HCT116 (cell line): ENCODE results near the gene C10orf62. TPM values are rescaled to one million over a fixed set of nuclear protein-coding genes. Genes with fewer than 3 reads are reported as not detected.

Source experiments
- ATAC-seq: fragments of 200-7000 bp; cut with Tn5 transposase; 2 replicates; pipeline ENCODE4 v1.9.1; 2020; ENCODE audit warnings: mild to moderate bottlenecking, moderate library complexity
- BruUV-seq: library from RNA; stranded (reverse); fragments of 400-500 nt; replicated peaks from 2 replicates; lab custom pipeline; 2021; lab: Mats Ljungman, UMichigan
- CTCF ChIA-PET: fragments of 300-600 bp; sonication (Branson Sonifier 250); formaldehyde crosslinking; loops from one replicate; lab custom pipeline; 2021; ENCODE audit warnings: antibody characterized with exemption; lab: Charles Lee
- POLR2A ChIA-PET: fragments of 300-600, 350-600 bp; sonication (Branson Sonifier 250); formaldehyde crosslinking; loops from one replicate; lab custom pipeline; 2021; ENCODE audit warnings: antibody characterized with exemption; lab: Charles Lee
- RAD21 ChIA-PET, 2 experiments: fragments of 300-600 bp; sonication (Branson Sonifier 250); formaldehyde crosslinking; loops; one replicate each; lab custom pipeline; 2023; ENCODE audit warnings: low total read pairs in 2 of 2; ENCODE audit not compliant: uncharacterized antibody in 2 of 2, unreplicated experiment in 2 of 2, low non-redundant PET in 1 of 2; lab: Charles Lee
- DNase-seq: peaks from one replicate; pipeline ENCODE4 v3.0.0-alpha.2; 2010; ENCODE audit warnings: low read depth, low spot score
- H2AFZ ChIP-seq: fragments of 200-600 bp; shearing (Covaris generic), sonication (generic); 2 replicates; pipeline ENCODE4 v1.6.1; 2017; ENCODE audit warnings: low read depth, mixed run types, mixed read lengths, antibody characterized with exemption, low read length; ENCODE audit not compliant: poor library complexity, severe bottlenecking
- H3K27ac ChIP-seq: 2 replicates; pipeline ENCODE4 v1.5.1; 2012; ENCODE audit warnings: low read depth, low read length
- H3K27me3 ChIP-seq: fragments of 200-600 bp; sonication (generic); 2 replicates; pipeline ENCODE4 v1.6.1; 2016; ENCODE audit warnings: mixed run types, low read length, mixed read lengths; ENCODE audit not compliant: insufficient read depth
- H3K36me3 ChIP-seq, 2 experiments: fragments of 200-500 bp in 1 of 2; fragments of 200-600 bp in 1 of 2; sonication (Bioruptor generic) in 1 of 2; sonication (generic) in 1 of 2; 2 replicates each; pipeline versions ENCODE4 v1.5.1 to v1.6.1; 2014 to 2016; ENCODE audit warnings: low read length in 2 of 2, inconsistent platforms in 1 of 2, mixed read lengths in 1 of 2, mixed run types in 1 of 2; ENCODE audit not compliant: insufficient read depth in 2 of 2, control insufficient read depth in 1 of 2
- H3K4me1 ChIP-seq, 2 experiments: fragments of 200-600 bp in 1 of 2; sonication (generic) in 1 of 2; 2 replicates each; pipeline versions ENCODE4 v1.5.1 to v1.6.1; 2012 to 2017; ENCODE audit warnings: low read length in 2 of 2, inconsistent platforms in 1 of 2, mild to moderate bottlenecking in 1 of 2, mixed read lengths in 1 of 2, mixed run types in 1 of 2, moderate library complexity in 1 of 2; ENCODE audit not compliant: insufficient read depth in 2 of 2, control insufficient read depth in 1 of 2
- H3K4me2 ChIP-seq: fragments of 200-600 bp; sonication (generic); 2 replicates; pipeline ENCODE4 v1.6.1; 2017; ENCODE audit warnings: mixed run types, low read length, mixed read lengths
- H3K4me3 ChIP-seq, 2 experiments: fragments of 200-600 bp in 1 of 2; sonication (generic) in 1 of 2; replicated peaks in 1 of 2; 2 replicates each; pipeline ENCODE4 v1.5.1; 2011 to 2016; ENCODE audit warnings: low read length in 2 of 2, control low read depth in 1 of 2, low read depth in 1 of 2, mild to moderate bottlenecking in 1 of 2, mixed read lengths in 1 of 2, mixed run types in 1 of 2
- H3K79me2 ChIP-seq: fragments of 200-600 bp; sonication (generic); 2 replicates; pipeline ENCODE4 v1.6.1; 2017; ENCODE audit warnings: mild to moderate bottlenecking, mixed run types, low read length, moderate library complexity, mixed read lengths; ENCODE audit not compliant: insufficient read depth
- H3K9ac ChIP-seq: fragments of 200-600 bp; sonication (generic); 2 replicates; pipeline ENCODE4 v1.6.1; 2016; ENCODE audit warnings: low read length, mixed read lengths
- H3K9me2 ChIP-seq: fragments of 200-600 bp; sonication (generic), shearing (Covaris generic); 2 replicates; pipeline ENCODE4 v1.6.1; 2017; ENCODE audit warnings: mixed run types, mild to moderate bottlenecking, moderate library complexity; ENCODE audit not compliant: insufficient read depth
- H3K9me3 ChIP-seq, 2 experiments: fragments of 200-500 bp in 1 of 2; fragments of 200-600 bp in 1 of 2; sonication (Bioruptor generic) in 1 of 2; sonication (generic) in 1 of 2; 2 replicates each; pipeline ENCODE4 v1.6.1; 2014 to 2017; ENCODE audit warnings: low read length in 2 of 2, mixed read lengths in 2 of 2, inconsistent platforms in 1 of 2, low read depth in 1 of 2, mild to moderate bottlenecking in 1 of 2, mixed run types in 1 of 2, moderate library complexity in 1 of 2; ENCODE audit not compliant: control insufficient read depth in 1 of 2, insufficient read depth in 1 of 2
- H4K20me1 ChIP-seq: fragments of 200-600 bp; sonication (generic), shearing (Covaris generic); 2 replicates; pipeline ENCODE4 v1.6.1; 2017; ENCODE audit warnings: mixed run types, mild to moderate bottlenecking, moderate library complexity; ENCODE audit not compliant: insufficient read depth
- CBX3 ChIP-seq: IDR thresholded peaks from 2 replicates; pipeline ENCODE4 v1.6.1; 2012; ENCODE audit warnings: low read depth
- CEBPB ChIP-seq: IDR thresholded peaks from 2 replicates; pipeline ENCODE4 v1.6.1; 2012; ENCODE audit warnings: low read depth
- EZH2 ChIP-seq: fragments of 200-600 bp; sonication (generic); IDR thresholded peaks from 2 replicates; pipeline ENCODE4 v1.6.1; 2017; ENCODE audit warnings: antibody characterized with exemption, mixed run types
- EZH2phosphoT487 ChIP-seq: fragments of 200-600 bp; IDR thresholded peaks from 2 replicates; pipeline ENCODE4 v1.6.1; 2018; ENCODE audit warnings: antibody characterized with exemption, borderline replicate concordance
- FOSL1 ChIP-seq: IDR thresholded peaks from 2 replicates; pipeline ENCODE4 v1.6.1; 2012; ENCODE audit warnings: low read depth
- JUND ChIP-seq: IDR thresholded peaks from 2 replicates; pipeline ENCODE4 v1.6.1; 2012
- POLR2AphosphoS5 ChIP-seq: IDR thresholded peaks from 2 replicates; pipeline ENCODE4 v1.6.1; 2011; ENCODE audit warnings: mild to moderate bottlenecking, low read depth, low read length, moderate library complexity
- RAD21 ChIP-seq: IDR thresholded peaks from 2 replicates; pipeline ENCODE4 v1.6.1; 2012; ENCODE audit warnings: low read depth, mild to moderate bottlenecking
- SP1 ChIP-seq: IDR thresholded peaks from 2 replicates; pipeline ENCODE4 v1.6.1; 2012; ENCODE audit warnings: low read depth
- TCF7L2 ChIP-seq: IDR thresholded peaks from 2 replicates; pipeline ENCODE4 v1.7.0; 2011; ENCODE audit warnings: borderline replicate concordance, inconsistent platforms; ENCODE audit not compliant: insufficient read depth, insufficient read length; ENCODE audit errors: extremely low read depth
- ZNF274 ChIP-seq: fragments of 200-500 bp; sonication (Bioruptor generic); IDR thresholded peaks from 2 replicates; pipeline ENCODE4 v1.6.1; 2014; ENCODE audit warnings: mild to moderate bottlenecking, low read depth, low read length, inconsistent platforms
- intact Hi-C: fragments of 100-400 bp; cut with micrococcal nuclease; formaldehyde crosslinking; loops from 2 replicates; pipeline ENCODE4 v1.10.0; 2022
- total RNA-seq: library from RNA; stranded (reverse); gene quantifications from one replicate; pipeline ENCODE4 v1.2.1, GENCODE V29; 2021; ENCODE audit not compliant: unreplicated experiment

The C10orf62 gene
- total RNA-seq, 1 experiment from 2014 or later, result 0.32 TPM

DNA sequence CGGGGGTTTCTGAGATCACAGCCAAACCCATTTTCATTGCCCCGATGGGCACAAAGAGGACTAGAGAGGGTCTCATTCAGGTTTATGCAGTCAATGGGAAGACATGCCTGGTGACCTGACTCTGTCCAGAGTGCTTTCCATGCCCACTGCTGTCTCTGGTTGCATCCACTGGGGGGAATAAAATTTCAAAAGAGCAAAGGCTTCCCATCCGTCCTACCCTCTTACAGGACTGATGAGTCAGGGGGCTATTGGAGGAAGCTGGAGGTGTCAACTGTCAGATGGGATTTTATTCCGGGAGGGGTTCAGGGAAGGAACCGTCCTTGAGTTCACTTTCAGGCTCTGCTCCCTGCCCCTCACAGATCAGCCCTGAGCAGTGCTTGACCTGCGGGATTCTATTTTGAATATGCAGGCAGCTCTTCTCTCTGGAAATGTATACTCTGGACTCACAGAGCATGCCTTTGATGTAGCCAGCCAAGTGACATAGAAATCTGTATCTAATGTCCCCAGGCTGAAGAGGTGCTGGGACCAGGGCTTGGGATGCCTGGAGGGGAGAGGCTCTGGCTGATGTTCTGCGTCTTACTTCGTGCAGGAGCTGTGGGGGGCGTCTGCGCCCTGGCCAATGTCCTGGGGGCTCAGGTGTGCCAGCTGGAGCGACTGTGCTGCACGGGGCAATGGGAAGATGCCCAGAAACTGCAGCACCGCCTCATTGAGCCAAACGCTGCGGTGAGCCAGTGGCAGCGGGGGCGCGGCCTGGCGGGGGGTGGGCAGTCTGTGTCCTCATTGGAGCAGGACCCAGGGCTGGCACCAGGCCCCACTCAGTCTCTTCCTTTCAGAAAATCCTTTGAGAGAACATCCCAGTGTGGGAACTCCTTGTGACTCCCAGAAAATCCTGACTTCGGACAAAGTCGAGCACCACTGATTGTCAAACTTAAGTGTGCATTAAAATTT is 12.0 kb downstream of the C10orf62 start:
- DNase-seq (no peak), ATAC-seq (no peak)
- intact Hi-C loops, result no loop called here
- H3K36me3 ChIP-seq, result no peaks in the 10 kb centered on the region
- no peak overlapping the region for H3K4me3 ChIP-seq
- H2AFZ ChIP-seq, result no peak overlapping the region
- no peaks in the 10 kb centered on the region for H3K9me3 ChIP-seq
- H3K9me2 ChIP-seq, result no peaks in the 10 kb centered on the region
- TF ChIP-seq JUND, result no peak
- no peak for TF ChIP-seq CBX3
- no peak for TF ChIP-seq CEBPB
- TF ChIP-seq EZH2phosphoT487, result no peak
- CTCF ChIA-PET, result no interaction called here
- no peak overlapping the region for H3K4me2 ChIP-seq
- POLR2A ChIA-PET, result no interaction called here
- H3K79me2 ChIP-seq, result no peaks in the 10 kb centered on the region
- H4K20me1 ChIP-seq, result no peaks in the 10 kb centered on the region
- peaks cover 17 to 20% of the 10 kb centered on the region in 2 experiments for H3K4me1 ChIP-seq
- RAD21 ChIA-PET, result no interaction called here
- BruUV-seq, result no TSS peak
- no peak overlapping the region for H3K9ac ChIP-seq
- H3K27me3 ChIP-seq, result no peaks in the 10 kb centered on the region
- H3K27ac ChIP-seq, result no peak overlapping the region

DNA sequence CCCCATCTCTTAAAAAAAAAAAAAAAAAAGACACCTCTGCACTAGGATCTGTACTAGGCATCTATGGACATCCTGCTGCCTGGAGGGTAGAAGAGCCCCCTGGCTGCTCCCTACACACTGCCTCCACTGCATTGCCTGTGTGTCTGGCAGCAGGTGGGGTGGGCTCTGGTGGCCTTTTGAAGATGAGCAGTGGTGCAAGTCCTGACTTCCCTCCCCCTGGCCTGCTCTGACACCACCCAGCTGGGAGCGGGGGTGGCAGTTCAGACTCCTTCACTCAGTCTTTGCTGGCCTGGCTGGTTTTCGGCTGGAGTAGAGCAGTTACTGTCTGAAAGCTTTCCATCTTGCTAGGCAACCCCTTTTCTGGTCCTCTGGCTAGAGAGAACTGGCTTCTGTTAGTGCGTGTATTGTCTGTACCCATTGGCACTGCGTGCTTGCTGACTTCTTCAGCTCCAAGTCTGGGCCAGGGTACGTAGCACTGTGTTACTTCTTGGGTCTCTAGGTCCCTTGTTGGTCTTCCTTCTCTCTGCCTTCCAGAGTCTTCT is 17.6 kb downstream of the C10orf62 start:
- BruUV-seq, result no TSS peak
- CTCF ChIA-PET, result interaction anchor here (1.0 to 1.2 kb wide), 2 partner anchors 73 to 534 kb away, joined by 3 read pairs; no protein-coding TSS in a partner anchor
- POLR2A ChIA-PET, result interaction anchor here (0.9 kb wide), 1 partner anchor 65 kb away, joined by 7 read pairs; no protein-coding TSS in a partner anchor

More for the DNA sequence above, 17.6 kb downstream of the C10orf62 start:
- RAD21 ChIA-PET, result no interaction called here
- no peak for ATAC-seq
- TF ChIP-seq RAD21 (no peak), POLR2AphosphoS5 (no peak), JUND (no peak), CBX3 (no peak), EZH2 (no peak), ZNF274 (no peak), SP1 (no peak), TCF7L2 (no peak), FOSL1 (no peak)
- DNase-seq, result no peak
- Histone ChIP-seq H3K79me2 (no peaks in the 10 kb centered on the region), H3K9me3 (no peaks in the 10 kb centered on the region), H2AFZ (no peak overlapping the region), H3K9ac (no peak overlapping the region), H3K9me2 (no peaks in the 10 kb centered on the region), H3K4me1 (peaks cover 0 to 1% of the 10 kb centered on the region in 2 experiments; a peak in 2 of 4 replicates), H3K27me3 (no peaks in the 10 kb centered on the region), H3K27ac (no peak overlapping the region), H3K4me2 (no peak overlapping the region), H4K20me1 (no peaks in the 10 kb centered on the region), H3K4me3 (no peak overlapping the region), H3K36me3 (no peaks in the 10 kb centered on the region)
- intact Hi-C loops, result no loop called here
